Neuronal stem cell (in vitro differentiated cells): ENCODE results near the gene SPEM3.

Experiments
- DNase-seq: peaks from one replicate; pipeline ENCODE4 v3.0.0-alpha.2; 2013; ENCODE audit warnings: low spot score
- H2AFZ ChIP-seq: one replicate; pipeline ENCODE4 v1.6.1; 2013; ENCODE audit warnings: mild to moderate bottlenecking, low read length, inconsistent platforms
- H2AK5ac ChIP-seq: 2 replicates; pipeline ENCODE4 v1.6.1; 2013; ENCODE audit warnings: low read depth, mild to moderate bottlenecking, inconsistent platforms, low read length, moderate library complexity, mixed read lengths
- H2BK120ac ChIP-seq: 2 replicates; pipeline ENCODE4 v1.6.1; 2013; ENCODE audit warnings: low read depth, mild to moderate bottlenecking, inconsistent platforms, low read length, moderate library complexity, mixed read lengths
- H2BK12ac ChIP-seq: one replicate; pipeline ENCODE4 v1.6.1; 2013; ENCODE audit warnings: low read length, inconsistent platforms
- H2BK15ac ChIP-seq: 2 replicates; pipeline ENCODE4 v1.6.1; 2013; ENCODE audit warnings: mild to moderate bottlenecking, low read length, inconsistent platforms, mixed read lengths
- H2BK5ac ChIP-seq: one replicate; pipeline ENCODE4 v1.6.1; 2013; ENCODE audit warnings: inconsistent platforms, mild to moderate bottlenecking, low read length, moderate library complexity
- H3K14ac ChIP-seq: one replicate; pipeline ENCODE4 v1.6.1; 2013; ENCODE audit warnings: low read length, inconsistent platforms
- H3K18ac ChIP-seq: 2 replicates; pipeline ENCODE4 v1.6.1; 2013; ENCODE audit warnings: low read length, inconsistent platforms
- H3K23ac ChIP-seq: 2 replicates; pipeline ENCODE4 v1.6.1; 2013; ENCODE audit warnings: low read depth, mild to moderate bottlenecking, mixed read lengths, low read length, inconsistent platforms; ENCODE audit not compliant: poor library complexity
- H3K27ac ChIP-seq: replicated peaks from 3 replicates; pipeline ENCODE4 v1.5.1; 2013; ENCODE audit warnings: low read length, inconsistent platforms
- H3K27me3 ChIP-seq, 3 experiments: 2 replicates each; pipeline ENCODE4 v1.6.1; 2013; ENCODE audit warnings: low read length in 3 of 3, mild to moderate bottlenecking in 2 of 3, inconsistent platforms in 1 of 3, low read depth in 1 of 3, mixed read lengths in 1 of 3, moderate library complexity in 1 of 3; ENCODE audit not compliant: control insufficient read depth in 3 of 3, insufficient read depth in 3 of 3
- H3K36me3 ChIP-seq, 2 donors: replicated peaks in 1 of 2; 2 replicates each; pipeline ENCODE4 v1.6.1; 2013; ENCODE audit warnings: low read length in 2 of 2; ENCODE audit not compliant: control insufficient read depth in 2 of 2, insufficient read depth in 2 of 2
- H3K4ac ChIP-seq: 2 replicates; pipeline ENCODE4 v1.6.1; 2013; ENCODE audit warnings: inconsistent platforms, mild to moderate bottlenecking, low read length, moderate library complexity
- H3K4me1 ChIP-seq, 2 donors: 1 replicate in 1 of 2; 2 replicates in 1 of 2; pipeline ENCODE4 v1.6.1; 2013; ENCODE audit warnings: low read length in 2 of 2, low read depth in 1 of 2; ENCODE audit not compliant: control insufficient read depth in 2 of 2, insufficient read depth in 1 of 2
- H3K4me2 ChIP-seq: one replicate; pipeline ENCODE4 v1.6.1; 2013; ENCODE audit warnings: mild to moderate bottlenecking, low read length, inconsistent platforms; ENCODE audit not compliant: insufficient read depth, poor library complexity, severe bottlenecking
- H3K4me3 ChIP-seq, 2 donors: 2 replicates each; pipeline ENCODE4 v1.5.1; 2013; ENCODE audit warnings: low read length in 2 of 2, mild to moderate bottlenecking in 2 of 2, inconsistent platforms in 1 of 2, moderate library complexity in 1 of 2
- H3K79me1 ChIP-seq: one replicate; pipeline ENCODE4 v1.6.1; 2013; ENCODE audit warnings: low read depth, mild to moderate bottlenecking, inconsistent platforms, low read length, moderate library complexity
- H3K9ac ChIP-seq: one replicate; pipeline ENCODE4 v1.6.1; 2013; ENCODE audit warnings: mild to moderate bottlenecking, low read depth, low read length, inconsistent platforms; ENCODE audit not compliant: poor library complexity
- H3K9me3 ChIP-seq, 2 donors: replicated peaks in 1 of 2; 2 replicates each; pipeline versions ENCODE3 to v1.6.1; 2013; ENCODE audit warnings: low read length in 2 of 2, mild to moderate bottlenecking in 2 of 2, inconsistent platforms in 1 of 2, low read depth in 1 of 2, mixed read lengths in 1 of 2, moderate library complexity in 1 of 2; ENCODE audit not compliant: control insufficient read depth in 2 of 2, insufficient read depth in 1 of 2
- H4K8ac ChIP-seq: one replicate; pipeline ENCODE4 v1.6.1; 2013; ENCODE audit warnings: low read depth, mild to moderate bottlenecking, inconsistent platforms, low read length, moderate library complexity
- H4K91ac ChIP-seq: one replicate; pipeline ENCODE4 v1.6.1; 2013; ENCODE audit warnings: low read length, low read depth, mild to moderate bottlenecking, inconsistent platforms; ENCODE audit not compliant: poor library complexity
- WGBS, 2 donors: extraction: QIAGEN DNeasy Blood & Tissue Kit; methylation state at CpG; one replicate each; pipeline ENCODE4 v1.1.7; 2013; ENCODE audit warnings: missing lambda C conversion rate in 2 of 2, mixed read lengths in 1 of 2; ENCODE audit not compliant: insufficient read length in 2 of 2, insufficient replicate concordance in 1 of 2; ENCODE audit errors: extremely low coverage in 2 of 2; 5-methylcytosine and 5-hydroxymethylcytosine counted together

SPEM3 gene

GRCh38 chr17:7392696-7393612 lies 35.7 kb upstream of the SPEM3 start:
- H3K36me3 ChIP-seq: peaks cover 13 to 38% of the 10 kb centered on the region in 2 donors
- H2BK5ac ChIP-seq: no peak overlapping the region
- H2BK120ac ChIP-seq: no peak overlapping the region
- no peak overlapping the region for H3K14ac ChIP-seq
- H3K4me2 ChIP-seq: peak overlapping the region; percentile 99
- H3K4me3 ChIP-seq: peak overlapping the region; percentile 56 to 88
- no peak overlapping the region for H3K9ac ChIP-seq
- no peak overlapping the region for H2BK15ac ChIP-seq
- H4K91ac ChIP-seq: no peak overlapping the region
- WGBS, 2 donors: no CpG with 5 or more reads among the region's 42 CpGs
- no peaks in the 10 kb centered on the region for H3K79me1 ChIP-seq
- peaks cover 3 to 7% of the 10 kb centered on the region in 2 donors for H3K4me1 ChIP-seq
- no peak for DNase-seq
- peak overlapping the region; percentile 21 for H3K23ac ChIP-seq
- H2BK12ac ChIP-seq: no peak overlapping the region
- no peak overlapping the region for H4K8ac ChIP-seq
- H3K18ac ChIP-seq: peak overlapping the region; percentile 94
- H3K27ac ChIP-seq: no peak overlapping the region
- peak overlapping the region; percentile 83 for H2AK5ac ChIP-seq
- H3K4ac ChIP-seq: no peak overlapping the region
- peaks cover 0 to 1% of the 10 kb centered on the region in 2 donors for H3K9me3 ChIP-seq
- no peaks in the 10 kb centered on the region for H3K27me3 ChIP-seq
- no peak overlapping the region for H2AFZ ChIP-seq

GRCh38 chr17:7393613-7394451 lies 34.8 kb upstream of the SPEM3 start:
- Histone ChIP-seq H2BK12ac (no peak overlapping the region), H4K91ac (no peak overlapping the region), H3K4me1 (peaks cover 3 to 7% of the 10 kb centered on the region in 2 donors), H3K36me3 (peaks cover 13 to 35% of the 10 kb centered on the region in 2 donors), H3K27me3 (no peaks in the 10 kb centered on the region), H2BK120ac (peak overlapping the region; percentile 82), H3K4me2 (peak overlapping the region; percentile 99), H3K4ac (peak overlapping the region; percentile 78), H3K18ac (peak overlapping the region; percentile 91), H3K4me3 (peak overlapping the region; percentile 56 to 88), H3K9ac (peak overlapping the region; percentile 82), H2BK15ac (no peak overlapping the region), H3K27ac (no peak overlapping the region), H3K79me1 (no peaks in the 10 kb centered on the region), H3K14ac (no peak overlapping the region), H2AFZ (peak overlapping the region; percentile 97), H3K23ac (peak overlapping the region; percentile 21), H2AK5ac (peak overlapping the region; percentile 64), H3K9me3 (peaks cover 0 to 1% of the 10 kb centered on the region in 2 donors), H2BK5ac (peak overlapping the region; percentile 100), H4K8ac (no peak overlapping the region)
- no peak for DNase-seq
- no CpG with 5 or more reads among the region's 48 CpGs for WGBS, 2 donors

GRCh38 chr17:7394452-7395191 lies 34.0 kb upstream of the SPEM3 start, which contains the start of gene PLSCR3:
TSS of gene PLSCR3 (minus strand) at chr17:7394525. CDS start at chr17:7394110, 415 bp downstream.
- H3K4me1 ChIP-seq: peaks cover 3 to 7% of the 10 kb centered on the region in 2 donors
- peak within 1 kb of the TSS; percentile 94 for H2BK15ac ChIP-seq
- H2BK5ac ChIP-seq: peak within 1 kb of the TSS; percentile 100
- peak within 1 kb of the TSS; percentile 96 for H3K9ac ChIP-seq
- H2BK120ac ChIP-seq: peak within 1 kb of the TSS; percentile 82
- H3K27me3 ChIP-seq: no peaks in the 10 kb centered on the region
- peak within 1 kb of the TSS; percentile 83 for H2AK5ac ChIP-seq
- peak within 1 kb of the TSS; percentile 78 for H3K4ac ChIP-seq
- peak within 1 kb of the TSS; percentile 94 for H3K27ac ChIP-seq
- H3K14ac ChIP-seq: peak within 1 kb of the TSS; percentile 94
- H4K8ac ChIP-seq: no peak within 1 kb of the TSS
- peak within 1 kb of the TSS; percentile 99 for H3K4me2 ChIP-seq
- H4K91ac ChIP-seq: no peak within 1 kb of the TSS
- peak; percentile 77 for DNase-seq
- peaks cover 9 to 28% of the 10 kb centered on the region in 2 donors for H3K36me3 ChIP-seq
- peak within 1 kb of the TSS; percentile 94 for H3K18ac ChIP-seq
- peak within 1 kb of the TSS; percentile 97 for H2AFZ ChIP-seq
- WGBS, 2 donors: no CpG with 5 or more reads among the region's 71 CpGs
- no peak within 1 kb of the TSS for H2BK12ac ChIP-seq
- no peaks in the 10 kb centered on the region for H3K79me1 ChIP-seq
- H3K4me3 ChIP-seq: peak within 1 kb of the TSS; percentile 56 to 88
- peak within 1 kb of the TSS; percentile 73 for H3K23ac ChIP-seq
- H3K9me3 ChIP-seq: peaks cover 0 to 1% of the 10 kb centered on the region in 2 donors
